IMR-90 (cell line): ENCODE measurements around the gene BIK. TPM values are rescaled to one million over a fixed set of nuclear protein-coding genes. Genes with fewer than 3 reads are reported as not detected.

ENCODE experiments used
- ATAC-seq: fragments of 200-7000 bp; cut with Tn5 transposase; 2 replicates; pipeline ENCODE4 v1.9.1; 2020; ENCODE audit warnings: low read depth, mild to moderate bottlenecking, moderate library complexity
- BruUV-seq: library from RNA; stranded (reverse); fragments of 400-500 nt; replicated peaks from 2 replicates; lab custom pipeline; 2021; lab: Mats Ljungman, UMichigan
- CTCF ChIA-PET: fragments of 300-600 bp; formaldehyde crosslinking; extraction: SDS; loops from one replicate; lab custom pipeline; 2021; ENCODE audit warnings: antibody characterized with exemption; lab: Yijun Ruan, JAX
- POLR2A ChIA-PET: fragments of 300-600 bp; sonication (Branson Sonifier 250); formaldehyde crosslinking; loops from one replicate; lab custom pipeline; 2022; ENCODE audit warnings: antibody characterized with exemption; ENCODE audit not compliant: unreplicated experiment; lab: Charles Lee
- DNase-seq: peaks from one replicate; pipeline ENCODE4 v3.0.0; 2013
- H2AFZ ChIP-seq: replicated peaks from 2 replicates; pipeline ENCODE3; 2013; ENCODE audit warnings: low read length, mild to moderate bottlenecking; ENCODE audit not compliant: poor library complexity
- H2AK5ac ChIP-seq: 2 replicates; pipeline ENCODE4 v1.6.1; 2013; ENCODE audit warnings: low read depth, low read length, inconsistent platforms
- H2AK9ac ChIP-seq: replicated peaks from 2 replicates; pipeline ENCODE3; 2013; ENCODE audit warnings: mild to moderate bottlenecking, low read depth, low read length, moderate library complexity; ENCODE audit not compliant: poor library complexity
- H2BK120ac ChIP-seq: 2 replicates; pipeline ENCODE4 v1.6.1; 2013; ENCODE audit warnings: low read depth, low read length, inconsistent platforms
- H2BK15ac ChIP-seq: 3 replicates; pipeline ENCODE4 v1.6.1; 2013; ENCODE audit warnings: low read depth, low read length, inconsistent platforms
- H2BK20ac ChIP-seq: 2 replicates; pipeline ENCODE4 v1.6.1; 2013; ENCODE audit warnings: low read depth, mild to moderate bottlenecking, inconsistent platforms, low read length, moderate library complexity
- H2BK5ac ChIP-seq: 2 replicates; pipeline ENCODE4 v1.6.1; 2013; ENCODE audit warnings: mild to moderate bottlenecking, low read depth, low read length, inconsistent platforms; ENCODE audit not compliant: poor library complexity, severe bottlenecking
- H3K14ac ChIP-seq: replicated peaks from 2 replicates; pipeline ENCODE4 v1.6.1; 2013; ENCODE audit warnings: low read depth, low read length, inconsistent platforms
- H3K18ac ChIP-seq: 2 replicates; pipeline ENCODE4 v1.6.1; 2013; ENCODE audit warnings: low read depth, low read length, control low read depth
- H3K23ac ChIP-seq: 2 replicates; pipeline ENCODE4 v1.6.1; 2013; ENCODE audit warnings: low read depth, low read length, inconsistent platforms
- H3K27ac ChIP-seq: 2 replicates; pipeline ENCODE4 v1.5.1; 2013; ENCODE audit warnings: mild to moderate bottlenecking, control low read depth, low read length; ENCODE audit not compliant: insufficient read depth
- H3K27me3 ChIP-seq: 2 replicates; pipeline ENCODE4 v1.6.1; 2013; ENCODE audit warnings: low read length; ENCODE audit not compliant: control insufficient read depth, insufficient read depth
- H3K36me3 ChIP-seq: 2 replicates; pipeline ENCODE4 v1.6.1; 2013; ENCODE audit warnings: low read length, mixed read lengths; ENCODE audit not compliant: control insufficient read depth, insufficient read depth
- H3K4ac ChIP-seq: 2 replicates; pipeline ENCODE4 v1.6.1; 2013; ENCODE audit warnings: low read depth, low read length, inconsistent platforms
- H3K4me1 ChIP-seq: 2 replicates; pipeline ENCODE4 v1.6.1; 2013; ENCODE audit warnings: low read length, mixed read lengths; ENCODE audit not compliant: control insufficient read depth, insufficient read depth
- H3K4me2 ChIP-seq: 2 replicates; pipeline ENCODE4 v1.6.1; 2013; ENCODE audit warnings: low read depth, mild to moderate bottlenecking, control low read depth, low read length, moderate library complexity
- H3K4me3 ChIP-seq: 2 replicates; pipeline ENCODE4 v1.5.1; 2013; ENCODE audit warnings: low read depth, mild to moderate bottlenecking, control low read depth, low read length, moderate library complexity; ENCODE audit not compliant: insufficient read depth
- H3K56ac ChIP-seq: 2 replicates; pipeline ENCODE4 v1.6.1; 2013; ENCODE audit warnings: low read length, inconsistent platforms; ENCODE audit not compliant: insufficient read depth; ENCODE audit errors: extremely low read depth
- H3K79me1 ChIP-seq, 2 experiments: 2 replicates each; pipeline ENCODE4 v1.6.1; 2013; ENCODE audit warnings: low read length in 2 of 2, inconsistent platforms in 1 of 2, low read depth in 1 of 2
- H3K9ac ChIP-seq: 2 replicates; pipeline ENCODE4 v1.6.1; 2013; ENCODE audit warnings: low read depth, low read length, control low read depth
- H3K9me1 ChIP-seq: 2 replicates; pipeline ENCODE4 v1.6.1; 2013; ENCODE audit warnings: low read length, inconsistent platforms; ENCODE audit not compliant: insufficient read depth
- H3K9me3 ChIP-seq: 2 replicates; pipeline ENCODE4 v1.6.1; 2013; ENCODE audit warnings: low read length; ENCODE audit not compliant: control insufficient read depth, insufficient read depth
- H4K20me1 ChIP-seq: 2 replicates; pipeline ENCODE4 v1.6.1; 2013; ENCODE audit warnings: low read length, inconsistent platforms; ENCODE audit not compliant: insufficient read depth
- H4K5ac ChIP-seq: 2 replicates; pipeline ENCODE4 v1.6.1; 2013; ENCODE audit warnings: mild to moderate bottlenecking, low read depth, low read length, control low read depth
- H4K8ac ChIP-seq, 2 experiments: 2 replicates each; pipeline ENCODE4 v1.6.1; 2013; ENCODE audit warnings: low read depth in 2 of 2, low read length in 2 of 2, control low read depth in 1 of 2, inconsistent platforms in 1 of 2
- H4K91ac ChIP-seq: 2 replicates; pipeline ENCODE4 v1.6.1; 2013; ENCODE audit warnings: low read depth, low read length, inconsistent platforms; ENCODE audit not compliant: insufficient read depth
- BHLHE40 ChIP-seq: fragments of 150-350 bp; IDR thresholded peaks from 2 replicates; pipeline ENCODE4 v1.6.1; 2016; ENCODE audit warnings: mild to moderate bottlenecking, low read depth, low read length
- CEBPB ChIP-seq: IDR thresholded peaks from 2 replicates; pipeline ENCODE4 v1.6.1; 2012; ENCODE audit warnings: low read depth, low read length, improper control_type of control experiment
- FOS ChIP-seq: fragments of 150-350 bp; IDR thresholded peaks from 2 replicates; pipeline ENCODE4 v1.6.1; 2016; ENCODE audit warnings: low read depth, low read length
- MAZ ChIP-seq: IDR thresholded peaks from 2 replicates; pipeline ENCODE4 v1.6.1; 2012; ENCODE audit warnings: low read depth, mild to moderate bottlenecking, low read length, improper control_type of control experiment, moderate library complexity, borderline replicate concordance
- POLR2A ChIP-seq: IDR thresholded peaks from 2 replicates; pipeline ENCODE4 v1.6.1; 2012; ENCODE audit warnings: mild to moderate bottlenecking, low read depth, low read length
- RCOR1 ChIP-seq: IDR thresholded peaks from 2 replicates; pipeline ENCODE4 v1.6.1; 2012; ENCODE audit warnings: mild to moderate bottlenecking, low read length, improper control_type of control experiment; ENCODE audit not compliant: insufficient replicate concordance
- SMC3 ChIP-seq: fragments of 150-350 bp; IDR thresholded peaks from 2 replicates; pipeline ENCODE4 v1.6.1; 2016; ENCODE audit warnings: low read depth, mild to moderate bottlenecking, antibody characterized with exemption, low read length, moderate library complexity
- WGBS, 2 experiments: methylation state at CpG; one replicate each; pipeline versions ENCODE4 v1.1.5 to v1.1.7; 2013; ENCODE audit warnings: missing lambda C conversion rate in 2 of 2; ENCODE audit not compliant: insufficient read length in 1 of 2; ENCODE audit errors: extremely low coverage in 2 of 2; 5-methylcytosine and 5-hydroxymethylcytosine counted together
- dilution Hi-C: fragments of 300-500 bp; cut with HindIII; formaldehyde crosslinking; loops from one replicate; pipeline ENCODE4 v1.14.3; 2018; ENCODE audit warnings: low sequenced_read_pairs; ENCODE audit not compliant: unreplicated experiment
- in situ Hi-C: fragments of 300-500 bp; cut with MboI; formaldehyde crosslinking; loops from 3 replicates; pipeline ENCODE4 v1.14.3; 2019; ENCODE audit warnings: low sequenced_read_pairs, inconsistent platforms, mixed read lengths
- intact Hi-C: fragments of 100-400 bp; cut with micrococcal nuclease; formaldehyde crosslinking; loops from 2 replicates; pipeline ENCODE4 v1.10.0; 2022
- polyA plus RNA-seq, 3 experiments: library from polyadenylated mRNA; depleted of rRNA; stranded (reverse); fragments of >200 nt; gene quantifications; 2 replicates each; pipeline ENCODE4 v1.2.3, GENCODE V29; 2012; ENCODE audit warnings: low replicate concordance in 1 of 3
- total RNA-seq: library from RNA; depleted of rRNA; stranded (reverse); fragments of >200 nt; gene quantifications from 2 replicates; pipeline ENCODE4 v1.2.3, GENCODE V29; 2012

BIK gene
- total and polyA plus RNA-seq, 2 of the 4 experiments (the other 2 are of a cell fraction) = 0.18 TPM; not detected in 1

DNA sequence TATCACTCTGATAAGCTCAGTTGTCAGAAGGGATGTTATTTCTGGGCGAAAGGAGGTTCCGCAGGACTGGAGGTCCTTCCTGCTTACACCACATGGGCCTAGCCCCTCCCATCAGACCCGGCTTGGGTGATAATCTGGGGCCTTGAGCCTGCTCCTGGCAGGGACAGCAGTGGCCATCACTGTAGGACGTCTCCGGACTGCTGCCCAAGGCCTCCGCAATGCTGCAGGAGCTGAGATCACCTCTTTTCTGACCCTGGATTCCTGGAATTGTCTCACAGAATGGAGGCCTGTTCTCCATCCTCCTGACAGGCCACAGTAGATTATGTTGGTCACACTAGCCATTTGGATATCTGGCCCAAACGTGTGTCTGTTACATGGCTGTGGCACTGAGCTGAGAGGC, 9.2 kb upstream of the BIK start:
- Histone ChIP-seq H2BK20ac (no peak overlapping the region), H3K9me1 (0 out of 2 replicates have a peak, but pooled peaks cover 4% of the 10 kb centered on the region), H3K4me3 (no peak overlapping the region), H3K9me3 (peaks cover 5% of the 10 kb centered on the region), H4K5ac (no peak overlapping the region), H3K27me3 (peaks cover 2% of the 10 kb centered on the region; the same call in 1 of the 2 replicates), H3K79me1 (no peaks in the 10 kb centered on the region), H2BK5ac (no peak overlapping the region), H2AK9ac (no peak overlapping the region), H3K4me2 (no peak overlapping the region), H3K36me3 (no peaks in the 10 kb centered on the region), H2BK120ac (no peak overlapping the region), H3K18ac (no peak overlapping the region), H3K56ac (no peak overlapping the region), H4K91ac (no peak overlapping the region), H2BK15ac (no peak overlapping the region), H3K14ac (no peak overlapping the region), H3K9ac (no peak overlapping the region), H3K4ac (no peak overlapping the region), H3K4me1 (peaks cover 3% of the 10 kb centered on the region; the same call in 1 of the 2 replicates), H2AFZ (peak overlapping the region; percentile 11), H2AK5ac (no peak overlapping the region), H3K27ac (no peak overlapping the region), H4K8ac (no peak overlapping the region), H4K20me1 (no peaks in the 10 kb centered on the region), H3K23ac (no peak overlapping the region)
- no peak for ATAC-seq
- no TSS peak for BruUV-seq
- ChIA-PET POLR2A (no interaction called here), CTCF (no interaction called here)
- TF ChIP-seq POLR2A (no peak), FOS (no peak), CEBPB (no peak), RCOR1 (no peak), BHLHE40 (no peak), MAZ (no peak), SMC3 (no peak)
- in situ Hi-C loops (no loop called here), dilution Hi-C loops (no loop called here), intact Hi-C loops (no loop called here)
- WGBS, 2 experiments = 58% methylated on average over 5 of the region's 7 CpGs; no CpG with 5 or more reads in 1 of the 2 experiments
- DNase-seq = no peak
